Measurements from ENCODE around the gene CCDC68.

DNA sequence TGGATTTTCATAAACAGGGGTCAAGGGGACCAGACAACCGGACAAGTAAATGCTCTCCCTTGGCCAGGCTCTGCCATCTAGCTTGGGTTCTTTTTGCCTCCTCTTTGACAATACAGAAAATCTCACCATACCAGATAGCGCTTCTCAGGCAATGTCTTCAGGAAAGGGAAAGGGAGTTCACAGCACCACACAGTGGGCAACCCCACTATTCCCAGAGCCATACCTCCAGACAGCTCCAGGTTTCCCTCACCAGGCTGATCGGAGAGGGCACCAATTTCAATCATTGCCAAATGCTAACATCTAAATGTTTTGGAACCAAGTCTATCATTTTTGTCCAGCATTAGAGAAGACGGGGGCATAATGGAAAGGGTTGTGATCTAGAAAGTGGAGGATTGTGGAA, 28.1 kb downstream of the CCDC68 start:
- TF ChIP-seq, protein P1, sequence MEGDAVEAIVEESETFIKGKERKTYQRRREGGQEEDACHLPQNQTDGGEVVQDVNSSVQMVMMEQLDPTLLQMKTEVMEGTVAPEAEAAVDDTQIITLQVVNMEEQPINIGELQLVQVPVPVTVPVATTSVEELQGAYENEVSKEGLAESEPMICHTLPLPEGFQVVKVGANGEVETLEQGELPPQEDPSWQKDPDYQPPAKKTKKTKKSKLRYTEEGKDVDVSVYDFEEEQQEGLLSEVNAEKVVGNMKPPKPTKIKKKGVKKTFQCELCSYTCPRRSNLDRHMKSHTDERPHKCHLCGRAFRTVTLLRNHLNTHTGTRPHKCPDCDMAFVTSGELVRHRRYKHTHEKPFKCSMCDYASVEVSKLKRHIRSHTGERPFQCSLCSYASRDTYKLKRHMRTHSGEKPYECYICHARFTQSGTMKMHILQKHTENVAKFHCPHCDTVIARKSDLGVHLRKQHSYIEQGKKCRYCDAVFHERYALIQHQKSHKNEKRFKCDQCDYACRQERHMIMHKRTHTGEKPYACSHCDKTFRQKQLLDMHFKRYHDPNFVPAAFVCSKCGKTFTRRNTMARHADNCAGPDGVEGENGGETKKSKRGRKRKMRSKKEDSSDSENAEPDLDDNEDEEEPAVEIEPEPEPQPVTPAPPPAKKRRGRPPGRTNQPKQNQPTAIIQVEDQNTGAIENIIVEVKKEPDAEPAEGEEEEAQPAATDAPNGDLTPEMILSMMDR (IDR thresholded peaks at IDR 0.05 in 2 of 3, conservative IDR thresholded peaks at IDR 0.05 in 1 of 3; ENCODE audit: borderline replicate concordance in 1 of 3, insufficient read depth in 1 of 3, low read depth in 2 of 3, low read length in 2 of 3): no peak
- TF ChIP-seq POLR2AphosphoS5 (IDR thresholded peaks at IDR 0.05; ENCODE audit: low read depth, low read length): no peak
- TF ChIP-seq SIN3A (IDR thresholded peaks at IDR 0.05; ENCODE audit: low read depth): no peak
- TF ChIP-seq FOSL1 (IDR thresholded peaks at IDR 0.05; ENCODE audit: low read depth): no peak
- no peak for TF ChIP-seq SP1 (IDR thresholded peaks at IDR 0.05; ENCODE audit: low read depth)
- TF ChIP-seq, protein P2, sequence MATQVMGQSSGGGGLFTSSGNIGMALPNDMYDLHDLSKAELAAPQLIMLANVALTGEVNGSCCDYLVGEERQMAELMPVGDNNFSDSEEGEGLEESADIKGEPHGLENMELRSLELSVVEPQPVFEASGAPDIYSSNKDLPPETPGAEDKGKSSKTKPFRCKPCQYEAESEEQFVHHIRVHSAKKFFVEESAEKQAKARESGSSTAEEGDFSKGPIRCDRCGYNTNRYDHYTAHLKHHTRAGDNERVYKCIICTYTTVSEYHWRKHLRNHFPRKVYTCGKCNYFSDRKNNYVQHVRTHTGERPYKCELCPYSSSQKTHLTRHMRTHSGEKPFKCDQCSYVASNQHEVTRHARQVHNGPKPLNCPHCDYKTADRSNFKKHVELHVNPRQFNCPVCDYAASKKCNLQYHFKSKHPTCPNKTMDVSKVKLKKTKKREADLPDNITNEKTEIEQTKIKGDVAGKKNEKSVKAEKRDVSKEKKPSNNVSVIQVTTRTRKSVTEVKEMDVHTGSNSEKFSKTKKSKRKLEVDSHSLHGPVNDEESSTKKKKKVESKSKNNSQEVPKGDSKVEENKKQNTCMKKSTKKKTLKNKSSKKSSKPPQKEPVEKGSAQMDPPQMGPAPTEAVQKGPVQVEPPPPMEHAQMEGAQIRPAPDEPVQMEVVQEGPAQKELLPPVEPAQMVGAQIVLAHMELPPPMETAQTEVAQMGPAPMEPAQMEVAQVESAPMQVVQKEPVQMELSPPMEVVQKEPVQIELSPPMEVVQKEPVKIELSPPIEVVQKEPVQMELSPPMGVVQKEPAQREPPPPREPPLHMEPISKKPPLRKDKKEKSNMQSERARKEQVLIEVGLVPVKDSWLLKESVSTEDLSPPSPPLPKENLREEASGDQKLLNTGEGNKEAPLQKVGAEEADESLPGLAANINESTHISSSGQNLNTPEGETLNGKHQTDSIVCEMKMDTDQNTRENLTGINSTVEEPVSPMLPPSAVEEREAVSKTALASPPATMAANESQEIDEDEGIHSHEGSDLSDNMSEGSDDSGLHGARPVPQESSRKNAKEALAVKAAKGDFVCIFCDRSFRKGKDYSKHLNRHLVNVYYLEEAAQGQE (IDR thresholded peaks at IDR 0.05; ENCODE audit: low read depth): no peak
- no peak for TF ChIP-seq EGR1 (IDR thresholded peaks at IDR 0.05; ENCODE audit: low read depth)
- TF ChIP-seq EZH2 (IDR thresholded peaks at IDR 0.05): no peak
- no peak for TF ChIP-seq EZH2phosphoT487 (IDR thresholded peaks at IDR 0.05; ENCODE audit: borderline replicate concordance)
- no peak for TF ChIP-seq ZNF274 (IDR thresholded peaks at IDR 0.05; ENCODE audit: low read depth, low read length)

All from HCT116 (cell line).